HG03095 (cell line): ENCODE results near the gene S100A16.

Experiments
- ATAC-seq: cut with Tn5 transposase; IDR thresholded peaks from one replicate; pipeline ENCODE4 v1.9.1; 2021; ENCODE audit warnings: moderate library complexity; ENCODE audit not compliant: unreplicated experiment

S100A16 gene

DNA sequence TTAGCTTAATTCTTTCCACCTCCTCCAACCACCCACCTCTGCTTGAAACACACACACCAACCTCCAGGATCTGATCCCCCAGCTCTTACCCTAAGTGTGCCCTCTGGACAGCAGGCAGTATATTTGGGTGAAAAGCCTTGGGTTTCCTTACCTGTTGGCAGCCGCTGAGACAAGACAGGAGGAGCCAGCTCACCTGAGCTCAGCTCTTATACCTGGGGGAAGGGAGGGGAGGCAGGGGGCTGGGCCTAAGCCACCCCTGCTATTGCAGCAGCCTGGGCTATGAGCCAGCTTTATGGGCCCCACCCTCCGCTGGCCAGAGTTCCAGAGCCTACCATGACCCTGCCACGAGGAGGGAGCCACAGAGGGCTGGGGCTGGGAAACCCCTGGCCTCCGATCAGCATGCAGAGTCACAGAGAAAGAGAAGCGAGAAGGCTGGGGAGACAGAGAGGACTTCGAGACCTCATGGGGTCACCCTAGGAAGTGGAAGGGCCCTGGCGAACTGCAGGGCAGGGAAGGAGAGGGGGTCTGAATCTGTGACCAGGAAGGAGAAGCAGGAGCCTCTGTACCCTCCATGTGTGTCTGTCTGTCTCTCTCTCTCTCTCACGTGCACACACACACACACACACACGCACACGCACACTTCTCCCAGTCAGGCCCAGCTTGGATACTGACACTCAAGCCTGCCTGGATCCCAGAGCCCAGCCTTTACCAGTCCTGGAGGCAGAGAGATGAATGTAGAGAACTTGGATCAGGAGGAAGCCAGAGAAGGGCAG, 3.4 kb upstream of the S100A16 start, which contains the start of gene S100A14:
Gene S100A14, minus strand, starts transcription at position 182 of the 773 bp plus-strand sequence. CDS start 467 bp downstream, outside the sequence.
- no peak for ATAC-seq

DNA sequence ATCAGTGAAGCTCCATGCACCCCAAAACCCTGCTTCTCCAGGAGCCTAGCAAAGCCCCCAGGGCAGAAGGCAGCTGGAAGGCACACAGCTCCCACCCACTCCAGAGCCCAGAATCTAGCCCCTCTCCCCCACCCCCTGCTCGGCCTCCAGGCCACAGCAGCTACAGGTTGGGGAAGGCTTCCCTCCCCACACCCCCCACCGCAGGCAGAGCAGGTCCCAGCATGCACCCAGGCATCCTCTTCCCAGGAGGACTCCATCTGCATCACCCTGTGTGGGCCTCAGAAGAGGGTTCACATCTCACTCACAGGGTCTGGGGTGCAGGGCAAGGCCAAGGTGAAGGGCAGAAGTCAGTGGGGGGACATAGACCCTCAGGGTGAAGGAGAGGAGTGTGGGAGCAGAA, 2.5 kb upstream of the S100A16 start:
- ATAC-seq, result no peak

DNA sequence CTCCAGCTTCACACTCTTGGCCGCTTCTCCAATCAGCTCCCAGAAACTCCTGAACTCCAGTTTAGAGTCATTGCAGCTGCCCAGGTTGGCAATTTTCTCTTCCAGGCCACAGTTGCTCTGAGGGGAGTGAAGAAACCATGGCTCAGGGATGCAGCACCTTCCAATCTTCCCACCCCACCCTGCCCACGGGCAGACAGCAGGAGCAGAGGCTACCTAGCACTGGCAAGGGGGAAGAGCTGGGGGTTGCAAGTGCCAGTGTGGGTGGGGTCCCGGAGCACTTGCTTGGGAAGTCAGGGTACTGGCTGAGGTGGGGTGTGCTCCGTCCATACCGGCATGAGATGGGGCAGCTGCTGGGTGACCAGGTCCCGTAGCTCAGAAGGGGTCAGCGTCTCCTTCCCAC, 2.0 kb upstream of the S100A16 start:
- no peak for ATAC-seq

DNA sequence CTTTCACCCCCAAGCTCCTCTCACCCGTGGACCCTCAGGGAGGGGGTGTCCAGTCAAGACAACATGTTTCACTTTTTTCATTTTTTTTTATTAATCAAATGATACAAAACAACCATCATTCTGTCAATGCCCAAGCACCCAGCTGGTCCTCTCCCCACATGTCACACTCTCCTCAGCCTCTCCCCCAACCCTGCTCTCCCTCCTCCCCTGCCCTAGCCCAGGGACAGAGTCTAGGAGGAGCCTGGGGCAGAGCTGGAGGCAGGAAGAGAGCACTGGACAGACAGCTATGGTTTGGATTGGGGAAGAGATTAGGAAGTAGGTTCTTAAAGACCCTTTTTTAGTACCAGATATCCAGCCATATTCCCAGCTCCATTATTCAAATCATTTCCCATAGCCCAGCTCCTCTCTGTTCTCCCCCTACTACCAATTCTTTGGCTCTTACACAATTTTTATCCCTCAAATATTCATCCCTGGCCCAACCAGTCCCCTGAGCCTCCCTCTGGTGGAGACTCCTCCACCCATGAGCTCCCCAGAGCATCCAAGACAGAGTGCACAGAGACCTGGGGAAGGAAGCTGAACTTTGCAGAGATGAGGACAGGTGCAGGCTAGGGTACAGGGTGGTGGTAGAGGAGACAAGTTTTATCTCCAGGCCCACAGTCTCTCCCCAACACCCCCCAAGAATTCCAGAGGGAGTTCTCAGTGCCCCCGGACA, 1.4 kb upstream of the S100A16 start:
- ATAC-seq, result no peak

DNA sequence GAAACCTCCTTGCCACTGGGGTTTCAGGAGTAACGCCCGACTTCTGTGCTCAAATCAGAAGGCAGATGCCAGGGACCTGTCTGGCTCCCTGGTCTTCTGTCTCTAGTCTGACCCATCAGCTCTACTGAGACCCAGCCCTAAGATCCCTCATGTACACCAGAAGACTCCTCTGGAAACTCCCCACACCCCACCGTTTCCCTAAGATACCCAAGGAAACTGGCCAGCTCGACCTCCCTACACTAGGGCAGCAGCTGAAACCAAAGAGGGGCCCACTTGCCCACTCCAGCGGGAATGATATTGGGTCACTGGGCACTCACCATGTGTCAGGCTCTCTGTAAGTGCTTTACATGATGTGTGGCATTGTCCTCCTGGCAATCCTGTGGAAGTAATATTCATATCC, 469 bp upstream of the S100A16 start:
- ATAC-seq, result no peak

DNA sequence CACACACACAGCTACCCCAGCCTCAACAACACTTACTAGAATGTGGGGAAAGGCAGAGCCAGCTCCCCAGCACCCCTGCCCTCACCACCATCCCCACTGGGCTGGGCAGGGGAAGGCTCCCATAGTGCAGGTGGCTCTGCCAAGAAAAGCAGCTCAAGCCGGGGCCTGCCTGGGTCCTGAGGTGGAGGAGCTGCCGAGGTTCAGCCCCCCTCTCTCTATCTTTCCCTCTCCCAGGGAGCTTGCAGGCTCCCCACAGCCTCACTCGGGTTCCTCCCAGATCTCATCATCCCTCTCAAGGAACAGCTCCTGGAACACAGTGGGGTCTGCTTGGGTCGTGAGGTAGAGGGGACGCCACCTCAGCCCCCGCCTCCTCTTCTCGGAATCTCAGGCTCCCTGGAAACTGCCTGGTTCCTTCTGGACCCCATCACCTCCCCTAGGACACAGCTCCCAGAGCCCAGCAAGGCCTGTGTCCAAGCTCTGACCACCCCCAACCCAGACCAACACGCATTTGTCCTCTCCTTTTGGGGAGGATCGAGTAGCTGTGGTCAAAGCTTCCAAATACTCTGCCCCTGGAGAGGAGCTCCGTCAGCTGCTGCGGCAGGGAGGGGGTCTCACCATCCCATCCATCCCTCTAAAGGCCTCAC, 704 bp downstream of the S100A16 start:
- no peak for ATAC-seq

DNA sequence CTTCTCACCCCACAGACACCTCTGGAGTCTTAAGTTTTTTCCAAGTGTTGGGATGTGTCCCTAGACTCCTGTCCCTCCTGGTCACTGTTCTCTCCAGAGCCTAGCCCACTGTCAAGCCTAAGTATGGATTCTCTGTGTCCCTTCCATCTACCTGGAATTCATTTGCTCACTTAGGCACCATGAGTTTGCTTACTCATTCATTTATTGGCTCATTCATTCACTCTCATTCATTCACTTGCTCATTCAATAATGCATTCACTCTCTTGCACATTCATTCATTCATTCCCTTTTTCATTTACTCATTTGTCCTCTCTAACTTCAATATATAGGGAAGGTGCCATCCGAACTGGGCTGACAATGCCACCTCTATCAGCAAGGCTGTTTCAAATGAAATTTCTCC, 1.6 kb downstream of the S100A16 start:
- ATAC-seq, result no peak

DNA sequence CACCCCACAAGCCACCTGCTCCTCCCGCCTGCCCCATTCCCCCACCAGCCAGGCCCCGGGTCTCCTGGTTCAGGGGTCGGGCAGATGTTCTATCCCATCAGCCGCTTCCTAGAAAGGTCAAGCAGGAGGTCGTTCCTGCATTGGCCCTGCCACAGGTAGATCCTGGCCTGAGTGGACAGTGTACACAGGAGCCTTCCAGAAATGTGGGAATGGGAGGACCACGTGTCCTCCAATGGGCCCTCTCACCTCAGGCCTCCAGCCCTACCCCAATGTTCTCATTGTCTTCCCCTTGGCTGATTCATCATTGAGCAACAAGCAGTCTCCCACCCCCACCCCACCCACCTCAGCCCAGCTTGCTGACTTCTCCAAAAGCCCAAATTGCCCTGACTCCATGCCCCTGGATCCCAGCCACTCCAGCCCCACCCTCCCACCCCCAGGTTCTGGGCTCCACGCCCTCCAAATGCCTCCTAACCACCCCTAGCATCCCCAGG, 2.1 kb downstream of the S100A16 start:
- no peak for ATAC-seq

DNA sequence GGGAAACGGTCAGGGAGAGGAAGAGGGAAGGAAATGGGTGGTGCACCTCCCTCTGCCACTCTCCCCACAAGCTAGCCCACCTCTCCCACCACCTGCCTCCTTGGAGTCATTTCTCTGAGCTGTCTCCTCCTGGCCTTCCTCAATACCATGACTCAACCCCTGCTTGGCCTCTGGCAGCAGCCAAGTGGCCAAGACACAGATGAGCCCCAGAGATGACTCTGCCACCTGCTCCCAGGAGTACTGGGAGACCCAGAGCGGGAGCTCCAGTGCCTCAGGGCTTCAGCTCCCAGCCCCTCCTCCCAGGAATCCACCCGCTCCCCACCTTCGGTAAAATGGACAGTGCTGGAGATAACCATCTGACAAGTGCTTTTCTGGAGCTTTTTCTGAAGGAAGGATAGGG, 2.6 kb downstream of the S100A16 start:
- no peak for ATAC-seq

DNA sequence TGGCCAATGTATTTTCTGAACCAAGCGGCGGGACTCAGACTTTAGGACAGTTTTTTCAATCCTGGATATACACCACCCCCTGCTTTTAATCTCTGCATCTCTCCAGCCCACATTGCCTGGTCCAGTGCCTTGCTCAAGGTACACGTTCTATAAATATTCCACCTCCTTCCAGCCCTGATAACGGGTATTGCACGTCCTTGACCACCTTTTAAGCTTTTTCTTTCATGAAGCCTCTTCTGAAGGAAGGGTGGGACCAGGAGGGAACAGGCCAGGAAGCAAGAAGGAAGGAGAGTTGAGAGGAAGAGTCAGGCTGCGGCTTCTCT, 3.4 kb downstream of the S100A16 start:
- ATAC-seq, result no peak

DNA sequence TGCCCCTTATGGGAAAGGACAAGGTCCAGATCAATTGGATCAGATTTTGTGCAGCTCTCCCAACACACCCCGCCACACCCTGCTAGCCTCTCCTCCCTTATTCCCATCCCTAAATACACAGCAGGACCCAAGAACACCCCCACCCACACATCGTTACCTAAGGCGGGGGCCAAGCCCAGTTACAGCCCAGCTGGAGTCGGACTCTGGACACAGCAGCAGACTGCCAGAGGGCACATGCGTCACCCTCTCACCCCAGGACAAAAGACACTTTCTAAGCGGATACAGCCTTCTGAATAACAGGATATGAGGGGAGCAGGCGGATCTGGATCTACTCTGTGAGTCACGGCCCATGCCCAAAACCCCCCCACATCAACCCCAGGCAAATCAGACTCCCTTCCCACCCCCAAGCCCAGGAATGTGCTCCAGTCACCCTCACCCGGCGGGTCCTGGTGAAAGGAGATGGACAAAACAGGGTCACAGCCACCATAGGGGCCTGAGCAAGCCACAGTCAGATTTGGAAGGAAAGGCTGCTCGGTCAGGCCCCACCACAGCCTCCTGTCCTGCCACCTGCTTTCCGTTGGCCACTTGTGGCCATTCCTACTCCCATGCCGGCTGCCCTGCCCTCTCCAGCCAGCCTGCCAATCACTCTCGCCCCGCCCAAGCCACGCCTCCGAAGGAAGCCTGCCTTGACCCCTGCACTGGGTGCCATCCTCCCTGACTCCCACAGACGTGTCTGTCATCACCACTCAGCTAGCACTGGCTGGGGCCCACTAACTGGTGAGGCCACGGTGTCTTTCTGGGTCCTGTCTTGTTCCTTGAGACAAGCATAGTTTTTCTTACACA, 4.0 kb downstream of the S100A16 start:
- no peak for ATAC-seq

DNA sequence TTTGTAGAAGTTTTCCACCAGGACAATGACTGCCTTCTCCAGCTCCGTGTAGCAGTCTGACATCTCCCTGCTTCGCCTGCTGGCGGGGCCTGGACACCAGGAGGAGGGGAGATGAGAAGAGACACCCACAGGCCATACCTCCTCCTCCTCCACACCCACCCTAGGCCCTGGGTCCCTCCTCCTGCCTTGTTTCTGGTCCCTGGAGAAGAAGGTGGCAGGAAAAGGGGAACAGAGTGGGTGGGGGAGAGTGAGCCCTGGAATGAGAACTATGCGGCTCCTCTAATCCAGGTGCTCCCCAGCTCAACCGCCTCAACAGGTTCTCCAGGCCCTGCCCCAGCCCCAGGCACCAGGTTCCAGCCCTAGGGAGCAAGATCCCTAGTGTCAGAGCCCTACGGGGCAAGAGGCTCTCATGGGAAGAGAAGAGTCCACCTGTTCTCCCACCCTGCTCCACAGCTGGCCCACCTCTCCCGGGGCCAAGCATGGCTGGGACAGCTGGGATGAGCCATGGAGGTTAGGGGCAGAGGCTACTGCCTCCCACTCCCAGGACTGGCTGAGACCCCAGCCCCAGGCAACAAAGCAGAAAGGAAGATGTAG, 4.8 kb downstream of the S100A16 start:
- ATAC-seq, result no peak

DNA sequence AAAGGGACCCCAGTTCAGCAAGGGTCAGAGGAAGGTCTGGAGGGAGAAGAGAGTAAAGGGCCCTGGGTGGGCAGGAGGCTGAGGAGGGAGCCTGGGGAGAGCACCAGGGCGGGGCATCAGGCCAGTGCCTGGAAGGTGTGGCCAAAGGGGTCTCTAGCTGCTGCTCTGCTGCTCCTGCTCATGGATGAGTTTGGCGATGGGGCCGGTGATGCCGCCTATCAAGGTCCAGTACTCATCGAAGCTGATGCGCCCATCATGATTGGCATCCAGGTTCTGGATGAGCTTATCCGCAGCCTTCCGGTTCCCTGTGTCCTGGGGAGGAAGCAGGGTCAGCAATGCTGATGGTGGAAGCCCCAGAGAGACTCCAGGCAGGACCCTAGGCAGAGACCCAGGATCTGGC, 5.6 kb downstream of the S100A16 start:
- ATAC-seq, result no peak

DNA sequence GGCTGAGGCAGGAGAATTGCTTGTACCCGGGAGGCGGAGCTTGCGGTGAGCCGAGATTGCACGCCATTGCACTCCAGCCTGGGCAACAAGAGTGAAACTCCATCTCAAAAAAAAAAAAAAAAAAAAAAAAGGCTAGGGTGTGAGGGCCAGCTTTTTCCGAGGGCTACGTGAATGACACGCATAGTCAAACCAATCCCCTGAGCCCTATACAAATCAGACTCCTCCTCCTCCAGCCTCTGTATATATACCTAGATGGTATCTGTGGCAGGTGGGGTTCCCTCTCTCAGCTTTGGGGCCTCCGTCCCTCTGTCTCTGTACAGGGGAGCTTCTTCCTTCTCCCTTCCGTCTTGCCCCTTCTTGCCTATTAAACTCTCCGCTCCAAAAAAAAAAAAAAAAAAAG, 6.7 kb downstream of the S100A16 start:
- ATAC-seq, result no peak

DNA sequence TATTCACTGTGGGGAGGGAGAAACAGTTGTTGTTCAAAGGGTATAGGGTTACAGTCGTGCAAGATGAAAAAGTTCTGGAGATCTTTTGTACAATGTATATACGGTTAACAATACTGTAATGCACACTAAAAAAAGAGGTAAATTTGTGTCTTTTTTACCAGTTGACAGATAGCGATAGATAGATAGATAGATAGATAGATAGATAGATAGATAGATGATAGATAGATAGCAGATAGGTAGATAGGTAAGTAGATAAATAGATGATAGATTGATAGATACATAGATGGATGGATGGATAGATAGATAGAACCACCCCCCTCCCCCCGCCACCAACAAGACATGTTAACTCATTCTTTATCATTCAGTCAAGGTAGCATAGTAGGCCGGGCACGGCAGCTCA, 10.2 kb downstream of the S100A16 start:
- no peak for ATAC-seq

DNA sequence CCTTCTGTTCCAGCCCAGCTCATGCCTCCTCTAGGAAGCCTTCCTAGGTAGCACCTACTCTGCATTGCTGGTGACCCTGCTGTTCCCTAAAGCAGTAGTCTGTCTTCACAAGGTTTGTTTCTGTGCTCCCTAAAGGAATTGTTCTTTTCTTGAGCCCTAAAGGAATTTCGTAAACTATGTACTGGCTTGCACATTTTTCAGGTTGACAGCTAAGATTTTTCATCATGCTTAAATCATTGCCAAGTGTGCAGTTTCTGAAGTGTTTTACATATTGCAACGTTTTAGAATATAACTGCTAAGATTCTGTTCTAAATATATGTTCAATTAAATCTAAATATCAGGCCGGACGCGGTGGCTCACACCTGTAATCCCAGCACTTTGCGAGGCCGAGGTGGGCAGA, 13.1 kb downstream of the S100A16 start:
- no peak for ATAC-seq

DNA sequence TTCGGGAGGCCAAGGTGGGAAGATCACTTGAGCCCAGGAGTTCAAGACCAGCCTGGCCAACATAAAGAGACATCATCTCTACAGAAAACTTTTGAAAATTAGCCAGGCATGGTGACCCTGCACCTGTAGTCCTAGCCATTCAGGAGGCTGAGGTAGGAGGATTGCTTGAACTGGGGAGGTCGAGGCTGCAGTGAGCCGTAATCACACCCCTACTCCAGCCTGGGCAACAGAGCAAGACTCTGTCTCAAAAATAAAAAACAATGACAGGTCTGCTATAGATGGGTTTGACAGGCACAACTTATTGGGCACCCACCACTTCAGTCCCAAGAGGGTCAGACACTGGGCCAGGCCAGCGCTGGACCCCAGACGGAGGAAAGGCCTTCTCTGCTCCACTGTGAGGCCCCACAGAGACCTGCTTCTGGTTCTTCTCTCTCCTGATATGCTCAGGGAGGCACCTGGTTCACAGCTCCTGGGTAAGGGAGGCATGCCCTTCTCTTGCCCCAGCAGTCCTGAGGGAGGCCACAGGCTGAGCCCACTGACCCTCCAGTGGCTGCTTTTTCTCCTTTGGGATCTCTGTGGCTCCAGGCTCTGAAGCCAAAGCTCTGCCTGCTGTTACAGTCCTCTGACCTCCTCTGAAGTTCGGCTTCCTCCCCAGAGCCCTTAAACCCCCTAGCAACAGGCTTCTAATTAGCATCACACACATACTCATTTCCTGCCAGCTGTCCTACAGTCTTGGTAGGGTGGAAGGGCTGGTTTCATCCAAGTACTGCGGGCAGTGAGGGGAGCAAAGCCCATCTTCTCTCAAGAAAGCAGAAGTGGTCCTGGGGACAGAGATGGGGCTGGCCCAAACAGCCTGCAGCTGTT, 14.4 kb downstream of the S100A16 start:
- peak; percentile 99 for ATAC-seq

DNA sequence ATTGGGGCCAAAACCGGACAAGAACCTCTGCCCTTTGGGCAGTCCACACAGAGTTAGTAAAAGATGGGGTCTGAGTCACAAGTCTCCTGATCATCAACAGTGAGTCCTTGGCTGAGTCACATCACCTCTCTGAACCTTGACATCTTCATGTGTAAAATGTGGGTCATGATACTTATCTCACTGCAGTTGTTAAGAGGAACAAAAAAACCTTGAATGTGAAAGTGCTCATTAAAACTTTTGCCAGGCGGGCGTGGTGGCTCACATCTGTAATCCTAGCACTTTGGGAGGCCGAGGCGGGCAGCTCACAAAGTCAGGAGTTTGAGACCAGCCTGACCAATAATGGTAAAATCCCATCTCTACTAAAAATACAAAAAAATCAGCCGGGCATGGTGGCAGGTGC, 15.7 kb downstream of the S100A16 start:
- ATAC-seq, result no peak

DNA sequence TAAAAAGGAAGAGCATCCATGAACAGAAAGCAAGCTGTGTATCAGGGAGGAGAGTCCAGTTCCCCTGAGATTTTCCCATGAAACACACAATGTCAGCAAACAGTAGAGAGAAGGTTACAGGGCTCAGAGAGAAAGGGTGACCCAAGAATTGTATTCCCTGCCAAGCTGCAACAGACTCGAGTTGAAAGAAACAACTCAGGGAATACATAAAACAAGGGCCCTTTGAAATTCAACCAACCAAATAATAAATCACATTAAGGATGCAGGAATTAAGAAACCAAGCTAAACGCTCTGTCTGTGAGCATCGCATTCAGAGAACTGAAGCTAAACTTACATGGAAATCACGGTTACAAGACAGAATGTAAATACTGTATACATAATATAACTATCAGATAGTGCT, 20.2 kb downstream of the S100A16 start:
- no peak for ATAC-seq

DNA sequence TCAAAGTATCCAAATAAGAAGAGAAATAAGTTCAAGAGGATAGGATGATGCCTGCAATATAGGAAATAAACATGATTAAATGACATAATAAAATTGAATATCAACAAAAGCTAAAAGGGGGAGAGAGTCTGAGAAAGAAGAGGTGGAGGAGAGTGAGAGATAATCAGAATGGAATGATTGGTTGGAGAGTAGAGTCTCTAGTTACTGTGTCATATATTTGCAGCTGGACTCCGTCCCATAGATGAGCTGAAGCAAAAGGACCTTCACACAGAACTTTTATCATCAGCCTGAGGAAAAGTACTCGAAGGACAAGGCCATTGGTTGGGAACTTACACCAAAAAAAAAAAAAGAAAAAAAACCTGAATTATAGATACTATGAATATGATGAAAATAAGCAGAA, 24.5 kb downstream of the S100A16 start:
- no peak for ATAC-seq
